Measurements from ENCODE around the gene TEX19.
A peak's percentile ranks its signal among the peaks of the same experiment; 100 is the strongest.
"Not testable (repeated sequence)": the region's sequence is repeated elsewhere in the genome, so short reads cannot be mapped to it uniquely, and the experiment has no call there.

The TEX19 gene

GRCh38 chr17:82338858-82339633 is 20.0 kb upstream of the TEX19 start:
- DNase-seq = no peak

- DNase-seq = no peak
These were observed 19.1 kb upstream of the TEX19 start for GRCh38 chr17:82339634-82340580.

- no peak for DNase-seq
These were observed 16.5 kb upstream of the TEX19 start for GRCh38 chr17:82342361-82343079.

- no peak for DNase-seq
These were observed 15.5 kb upstream of the TEX19 start for GRCh38 chr17:82343560-82343959.

- DNase-seq = no peak
These were observed 14.7 kb upstream of the TEX19 start for GRCh38 chr17:82344175-82344907.

- no peak for DNase-seq
These were observed 13.7 kb upstream of the TEX19 start for GRCh38 chr17:82345151-82345976.

GRCh38 chr17:82346342-82347300 is 12.4 kb upstream of the TEX19 start:
- DNase-seq = no peak

- DNase-seq = not testable (repeated sequence)
These were observed 11.1 kb upstream of the TEX19 start for GRCh38 chr17:82347994-82348393.

GRCh38 chr17:82348434-82348833 is 10.6 kb upstream of the TEX19 start:
- DNase-seq = no peak

- DNase-seq = no peak
These were observed 10.2 kb upstream of the TEX19 start for GRCh38 chr17:82348866-82349265.

- DNase-seq = no peak
These were observed 9.8 kb upstream of the TEX19 start for GRCh38 chr17:82349287-82349701.

GRCh38 chr17:82350182-82351030 is 8.6 kb upstream of the TEX19 start:
- peak; percentile 78 for DNase-seq

- DNase-seq = no peak
These were observed 7.8 kb upstream of the TEX19 start for GRCh38 chr17:82351254-82351712.

- peak; percentile 79 for DNase-seq
These were observed 7.1 kb upstream of the TEX19 start for GRCh38 chr17:82351713-82352488.

GRCh38 chr17:82353484-82353883 is 5.6 kb upstream of the TEX19 start:
- no peak for DNase-seq

GRCh38 chr17:82354804-82355308 is 4.2 kb upstream of the TEX19 start:
- no peak for DNase-seq

GRCh38 chr17:82355770-82356427 is 3.1 kb upstream of the TEX19 start:
- no peak for DNase-seq
